Measurements from ENCODE around the gene GRAMD1B.

GRAMD1B gene

DNA sequence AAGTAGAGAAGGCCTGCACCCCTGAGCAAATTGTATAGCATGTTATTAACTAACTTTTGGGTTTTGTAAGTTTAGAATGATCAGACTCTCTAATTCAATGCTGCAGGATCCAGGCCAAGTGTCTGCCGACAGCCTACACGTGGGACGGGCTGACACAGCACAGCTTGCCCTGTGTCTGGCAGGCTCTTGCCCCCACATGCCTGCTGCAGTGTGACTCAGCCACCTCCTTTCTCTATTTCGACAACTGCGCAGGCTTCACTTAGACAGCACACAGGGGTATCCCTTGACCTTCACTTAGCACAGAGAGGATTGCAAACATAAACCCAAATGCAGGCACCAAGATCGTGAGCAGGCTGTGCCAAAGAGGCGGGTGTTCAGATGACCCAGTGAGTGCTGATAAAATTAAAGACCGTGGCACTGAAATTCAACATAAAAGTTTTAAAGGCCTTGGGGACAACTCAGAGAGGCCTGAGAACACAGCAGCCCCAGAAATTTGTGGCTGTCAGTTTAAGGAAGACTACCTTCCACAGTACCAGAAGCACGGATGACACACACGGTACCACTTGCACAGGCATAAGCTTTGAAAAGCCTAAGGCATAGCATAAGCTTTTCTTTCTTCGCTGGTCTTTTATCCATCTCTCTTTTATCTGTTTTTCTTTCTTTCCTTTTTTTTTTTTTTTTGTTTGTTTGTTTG is 186.6 kb downstream of the GRAMD1B start:
- Histone ChIP-seq H3K27me3 (ENCODE audit: control insufficient read depth in 2 of 2, insufficient read depth in 2 of 2, low read length in 2 of 2) (no peaks in the 10 kb centered on the region), H3K27ac (ENCODE audit: low read depth in 2 of 2, low read length in 2 of 2) (no peak overlapping the region), H3K9me3 (ENCODE audit: control insufficient read depth in 2 of 2, low read length in 2 of 2) (no peaks in the 10 kb centered on the region), H3K4me3 (ENCODE audit: low read length in 2 of 2) (no peak overlapping the region), H3K9ac (ENCODE audit: low read depth in 1 of 2, low read length in 2 of 2) (no peak overlapping the region), H3K4me1 (ENCODE audit: control insufficient read depth in 2 of 2, insufficient read depth in 2 of 2, low read length in 2 of 2) (no peaks in the 10 kb centered on the region), H3K36me3 (ENCODE audit: control insufficient read depth in 2 of 2, insufficient read depth in 2 of 2, low read length in 2 of 2) (peaks cover 0 to 5% of the 10 kb centered on the region in 2 donors)

DNA sequence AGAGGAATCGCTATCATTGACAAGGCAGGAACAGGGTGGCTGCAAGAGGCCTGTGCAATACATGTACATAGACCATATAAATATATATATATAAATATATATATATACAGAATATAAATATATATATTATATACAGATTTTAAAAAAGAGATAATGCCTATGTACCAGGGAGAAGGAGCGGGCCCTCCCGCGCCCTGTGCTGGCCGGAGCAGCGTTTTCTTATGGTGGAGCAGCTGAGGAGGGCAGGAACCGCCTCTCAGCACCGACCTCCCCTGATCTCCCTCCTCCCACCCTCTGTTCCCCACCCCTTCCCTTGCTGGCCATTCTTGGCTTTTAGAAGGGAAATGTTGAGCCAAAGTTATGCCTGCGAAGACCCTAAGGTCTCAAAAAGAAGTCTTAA is 192.5 kb downstream of the GRAMD1B start:
- Histone ChIP-seq H3K27me3 (ENCODE audit: control insufficient read depth in 2 of 2, insufficient read depth in 2 of 2, low read length in 2 of 2) (no peaks in the 10 kb centered on the region), H3K4me3 (ENCODE audit: low read length in 2 of 2) (no peak overlapping the region), H3K4me1 (ENCODE audit: control insufficient read depth in 2 of 2, insufficient read depth in 2 of 2, low read length in 2 of 2) (no peaks in the 10 kb centered on the region), H3K36me3 (ENCODE audit: control insufficient read depth in 2 of 2, insufficient read depth in 2 of 2, low read length in 2 of 2) (peaks cover 0 to 2% of the 10 kb centered on the region in 2 donors), H3K9me3 (ENCODE audit: control insufficient read depth in 2 of 2, low read length in 2 of 2) (no peaks in the 10 kb centered on the region), H3K27ac (ENCODE audit: low read depth in 2 of 2, low read length in 2 of 2) (no peak overlapping the region), H3K9ac (ENCODE audit: low read depth in 1 of 2, low read length in 2 of 2) (no peak overlapping the region)

DNA sequence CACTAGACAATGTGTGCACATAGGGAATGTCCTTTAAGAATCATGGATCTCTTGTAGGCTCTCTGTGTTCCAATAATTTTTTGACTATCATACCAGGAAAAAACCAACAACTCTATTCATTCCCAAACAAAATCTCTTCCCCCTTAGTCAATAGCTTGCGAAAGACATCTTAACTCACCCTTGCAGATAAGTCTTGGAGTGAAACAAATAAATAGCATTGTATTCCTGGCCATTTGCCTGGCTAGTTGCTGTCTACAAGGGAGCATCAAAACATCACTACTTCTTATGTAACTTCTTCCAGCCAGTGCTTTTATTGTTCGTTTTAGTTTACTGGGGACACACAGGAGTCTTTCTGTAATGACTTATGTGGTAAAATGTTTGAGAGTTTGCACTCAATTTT is 194.9 kb downstream of the GRAMD1B start:
- H3K4me3 ChIP-seq (ENCODE audit: low read length in 2 of 2) = no peak overlapping the region
- no peaks in the 10 kb centered on the region for H3K27me3 ChIP-seq (ENCODE audit: control insufficient read depth in 2 of 2, insufficient read depth in 2 of 2, low read length in 2 of 2)
- no peaks in the 10 kb centered on the region for H3K4me1 ChIP-seq (ENCODE audit: control insufficient read depth in 2 of 2, insufficient read depth in 2 of 2, low read length in 2 of 2)
- H3K36me3 ChIP-seq (ENCODE audit: control insufficient read depth in 2 of 2, insufficient read depth in 2 of 2, low read length in 2 of 2) = no peaks in the 10 kb centered on the region
- H3K9me3 ChIP-seq (ENCODE audit: control insufficient read depth in 2 of 2, low read length in 2 of 2) = no peaks in the 10 kb centered on the region
- H3K27ac ChIP-seq (ENCODE audit: low read depth in 2 of 2, low read length in 2 of 2) = no peak overlapping the region
- no peak overlapping the region for H3K9ac ChIP-seq (ENCODE audit: low read depth in 1 of 2, low read length in 2 of 2)

DNA sequence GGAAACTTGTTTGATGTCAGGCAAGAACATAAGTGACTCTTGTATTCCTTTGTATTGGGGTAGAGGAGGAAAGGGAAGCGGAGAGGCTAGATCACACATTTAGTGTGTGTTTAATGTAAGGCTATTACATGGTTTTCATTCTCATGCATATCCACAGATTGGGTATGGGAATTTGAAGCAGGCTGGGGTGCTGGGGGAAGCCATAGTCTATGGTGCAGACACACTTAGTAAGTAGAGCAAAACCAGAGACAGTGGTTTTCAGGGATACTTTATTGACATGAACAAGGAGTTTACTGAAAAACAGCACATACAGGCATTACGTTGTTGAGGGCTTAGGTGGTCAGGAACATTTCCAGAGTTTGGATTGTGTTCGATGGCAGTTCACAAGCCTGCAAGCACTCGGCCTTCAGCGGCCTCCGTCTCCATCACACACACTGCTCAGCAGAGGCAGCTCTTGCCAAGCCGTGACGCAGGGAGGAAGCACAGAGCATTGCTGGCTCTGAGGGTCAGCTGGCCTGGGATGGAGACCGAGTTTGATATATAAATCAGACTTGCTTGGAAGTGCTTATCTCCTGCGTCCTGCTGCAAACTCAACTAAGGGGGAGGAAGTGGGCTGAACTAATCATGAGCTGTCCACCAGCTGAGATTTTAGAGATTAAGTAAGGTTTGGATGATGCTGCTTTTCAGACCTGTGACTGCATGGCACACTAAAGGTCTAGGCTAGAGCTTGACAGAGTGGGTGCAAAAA is 199.0 kb downstream of the GRAMD1B start:
- Histone ChIP-seq H3K9me3 (ENCODE audit: control insufficient read depth in 2 of 2, low read length in 2 of 2) (no peaks in the 10 kb centered on the region), H3K27ac (ENCODE audit: low read depth in 2 of 2, low read length in 2 of 2) (no peak overlapping the region), H3K9ac (ENCODE audit: low read depth in 1 of 2, low read length in 2 of 2) (no peak overlapping the region), H3K4me1 (ENCODE audit: control insufficient read depth in 2 of 2, insufficient read depth in 2 of 2, low read length in 2 of 2) (no peaks in the 10 kb centered on the region), H3K36me3 (ENCODE audit: control insufficient read depth in 2 of 2, insufficient read depth in 2 of 2, low read length in 2 of 2) (no peaks in the 10 kb centered on the region), H3K27me3 (ENCODE audit: control insufficient read depth in 2 of 2, insufficient read depth in 2 of 2, low read length in 2 of 2) (no peaks in the 10 kb centered on the region), H3K4me3 (ENCODE audit: low read length in 2 of 2) (no peak overlapping the region)

DNA sequence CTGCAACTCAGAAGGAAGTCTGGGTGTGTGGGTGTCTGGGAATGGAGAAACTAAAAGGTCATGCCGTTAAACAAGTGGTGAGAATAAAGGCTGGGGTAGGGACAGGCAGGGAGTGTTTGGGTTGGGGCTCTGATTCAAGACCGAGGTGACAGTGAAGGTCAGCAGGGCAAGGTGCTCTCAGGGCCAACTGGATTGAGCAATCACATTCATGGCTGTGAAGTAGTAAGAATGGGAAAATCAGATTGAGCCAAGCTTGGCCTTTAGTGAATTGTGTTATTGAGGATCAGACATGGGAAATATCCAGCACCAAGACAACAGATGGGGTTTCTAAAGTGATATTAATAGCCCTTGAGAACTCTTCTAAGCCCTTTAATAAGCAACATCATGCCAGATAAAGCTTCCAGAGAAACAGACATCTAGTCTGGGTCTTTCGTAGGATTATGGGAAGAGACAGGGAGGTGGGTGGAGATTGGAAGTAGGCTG is 200.1 kb downstream of the GRAMD1B start:
- Histone ChIP-seq H3K4me3 (ENCODE audit: low read length in 2 of 2) (no peak overlapping the region), H3K27ac (ENCODE audit: low read depth in 2 of 2, low read length in 2 of 2) (no peak overlapping the region), H3K36me3 (ENCODE audit: control insufficient read depth in 2 of 2, insufficient read depth in 2 of 2, low read length in 2 of 2) (no peaks in the 10 kb centered on the region), H3K27me3 (ENCODE audit: control insufficient read depth in 2 of 2, insufficient read depth in 2 of 2, low read length in 2 of 2) (no peaks in the 10 kb centered on the region), H3K9ac (ENCODE audit: low read depth in 1 of 2, low read length in 2 of 2) (no peak overlapping the region), H3K9me3 (ENCODE audit: control insufficient read depth in 2 of 2, low read length in 2 of 2) (no peaks in the 10 kb centered on the region), H3K4me1 (ENCODE audit: control insufficient read depth in 2 of 2, insufficient read depth in 2 of 2, low read length in 2 of 2) (no peaks in the 10 kb centered on the region)

DNA sequence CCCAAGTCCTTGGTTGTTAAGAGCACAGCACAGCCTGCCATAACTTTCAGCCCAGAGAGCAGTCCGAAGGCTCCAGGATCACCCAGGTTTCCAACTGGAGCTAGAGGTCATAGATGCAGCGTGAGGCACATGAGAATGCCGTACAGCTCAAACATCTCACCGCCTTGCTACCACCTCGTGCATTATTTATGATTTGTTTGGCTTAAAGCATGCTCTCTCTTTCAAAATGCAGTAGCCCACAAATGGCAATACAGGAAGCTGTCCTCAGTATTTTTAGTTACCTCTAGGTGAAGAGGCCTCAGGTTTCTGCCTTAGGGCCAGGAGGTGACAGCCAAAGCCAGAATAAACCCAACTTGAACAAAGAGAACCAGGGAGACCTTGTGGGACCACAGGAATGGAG is 210.0 kb downstream of the GRAMD1B start:
- H3K9ac ChIP-seq (ENCODE audit: low read depth in 1 of 2, low read length in 2 of 2) = no peak overlapping the region
- H3K27me3 ChIP-seq (ENCODE audit: control insufficient read depth in 2 of 2, insufficient read depth in 2 of 2, low read length in 2 of 2) = no peaks in the 10 kb centered on the region
- H3K27ac ChIP-seq (ENCODE audit: low read depth in 2 of 2, low read length in 2 of 2) = no peak overlapping the region
- H3K36me3 ChIP-seq (ENCODE audit: control insufficient read depth in 2 of 2, insufficient read depth in 2 of 2, low read length in 2 of 2) = no peaks in the 10 kb centered on the region
- H3K4me1 ChIP-seq (ENCODE audit: control insufficient read depth in 2 of 2, insufficient read depth in 2 of 2, low read length in 2 of 2) = no peaks in the 10 kb centered on the region
- no peak overlapping the region for H3K4me3 ChIP-seq (ENCODE audit: low read length in 2 of 2)
- no peaks in the 10 kb centered on the region for H3K9me3 ChIP-seq (ENCODE audit: control insufficient read depth in 2 of 2, low read length in 2 of 2)

DNA sequence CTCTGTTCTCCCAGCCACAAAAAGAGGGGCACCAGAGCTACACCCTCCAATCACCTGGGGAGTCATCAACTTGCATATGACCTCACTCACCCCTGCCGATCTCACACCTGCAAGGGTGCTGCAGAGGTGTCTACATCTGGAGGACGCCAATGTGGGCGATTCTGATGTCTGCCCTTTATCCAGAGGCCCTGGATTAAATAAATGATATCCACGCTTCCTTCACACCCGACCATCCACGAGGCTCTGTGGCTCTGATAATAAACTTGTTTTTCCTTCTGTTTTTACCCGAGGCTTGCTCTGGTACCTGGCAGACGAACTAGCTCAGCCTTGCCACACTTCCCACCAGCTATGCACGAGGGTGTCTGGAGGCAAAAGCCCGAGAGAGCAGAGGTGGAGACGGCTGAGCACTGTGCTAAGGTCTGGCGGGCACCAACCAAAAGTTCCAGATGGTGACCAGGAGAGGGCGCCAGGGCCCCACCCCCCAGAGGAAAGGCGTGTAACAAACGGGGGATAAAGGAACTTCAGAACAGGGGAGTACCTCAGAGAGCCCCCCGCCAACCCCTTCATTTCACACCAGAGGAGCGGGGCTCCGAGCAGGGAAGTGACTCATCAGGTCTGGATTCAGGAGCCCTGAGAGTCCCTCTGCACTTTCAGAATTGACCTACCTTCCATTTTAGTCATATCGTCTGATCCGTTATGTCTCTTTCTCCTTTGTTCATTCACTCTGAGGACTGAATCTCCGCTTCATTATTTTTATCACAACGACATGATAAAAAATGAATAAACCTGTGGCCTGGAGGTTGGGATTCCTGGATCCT is 210.8 kb downstream of the GRAMD1B start:
- Histone ChIP-seq H3K4me3 (ENCODE audit: low read length in 2 of 2) (no peak overlapping the region), H3K27me3 (ENCODE audit: control insufficient read depth in 2 of 2, insufficient read depth in 2 of 2, low read length in 2 of 2) (peaks cover 0 to 3% of the 10 kb centered on the region in 2 donors), H3K36me3 (ENCODE audit: control insufficient read depth in 2 of 2, insufficient read depth in 2 of 2, low read length in 2 of 2) (no peaks in the 10 kb centered on the region), H3K27ac (ENCODE audit: low read depth in 2 of 2, low read length in 2 of 2) (no peak overlapping the region), H3K4me1 (ENCODE audit: control insufficient read depth in 2 of 2, insufficient read depth in 2 of 2, low read length in 2 of 2) (no peaks in the 10 kb centered on the region), H3K9me3 (ENCODE audit: control insufficient read depth in 2 of 2, low read length in 2 of 2) (no peaks in the 10 kb centered on the region), H3K9ac (ENCODE audit: low read depth in 1 of 2, low read length in 2 of 2) (no peak overlapping the region)

DNA sequence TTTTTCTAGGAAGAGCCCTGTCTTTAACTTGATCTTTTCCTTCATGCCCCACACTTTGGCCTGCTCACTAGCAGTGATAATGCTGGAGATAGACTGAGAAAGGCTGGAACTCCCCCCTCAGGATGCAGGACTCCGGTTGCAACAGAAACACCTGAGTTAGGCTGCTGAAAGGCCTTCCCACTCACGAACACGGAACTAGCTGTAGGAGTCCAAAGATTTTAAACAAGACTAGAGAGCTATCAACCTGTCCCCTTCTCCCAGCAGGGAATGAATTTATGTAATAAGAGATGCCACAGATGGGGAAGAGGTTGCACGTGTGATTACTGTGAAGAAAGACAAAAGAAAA is 211.4 kb downstream of the GRAMD1B start:
- H3K4me3 ChIP-seq (ENCODE audit: low read length in 2 of 2) = no peak overlapping the region
- no peak overlapping the region for H3K27ac ChIP-seq (ENCODE audit: low read depth in 2 of 2, low read length in 2 of 2)
- H3K9me3 ChIP-seq (ENCODE audit: control insufficient read depth in 2 of 2, low read length in 2 of 2) = no peaks in the 10 kb centered on the region
- H3K27me3 ChIP-seq (ENCODE audit: control insufficient read depth in 2 of 2, insufficient read depth in 2 of 2, low read length in 2 of 2) = peaks cover 0 to 4% of the 10 kb centered on the region in 2 donors
- H3K36me3 ChIP-seq (ENCODE audit: control insufficient read depth in 2 of 2, insufficient read depth in 2 of 2, low read length in 2 of 2) = no peaks in the 10 kb centered on the region
- H3K4me1 ChIP-seq (ENCODE audit: control insufficient read depth in 2 of 2, insufficient read depth in 2 of 2, low read length in 2 of 2) = no peaks in the 10 kb centered on the region
- H3K9ac ChIP-seq (ENCODE audit: low read depth in 1 of 2, low read length in 2 of 2) = no peak overlapping the region

DNA sequence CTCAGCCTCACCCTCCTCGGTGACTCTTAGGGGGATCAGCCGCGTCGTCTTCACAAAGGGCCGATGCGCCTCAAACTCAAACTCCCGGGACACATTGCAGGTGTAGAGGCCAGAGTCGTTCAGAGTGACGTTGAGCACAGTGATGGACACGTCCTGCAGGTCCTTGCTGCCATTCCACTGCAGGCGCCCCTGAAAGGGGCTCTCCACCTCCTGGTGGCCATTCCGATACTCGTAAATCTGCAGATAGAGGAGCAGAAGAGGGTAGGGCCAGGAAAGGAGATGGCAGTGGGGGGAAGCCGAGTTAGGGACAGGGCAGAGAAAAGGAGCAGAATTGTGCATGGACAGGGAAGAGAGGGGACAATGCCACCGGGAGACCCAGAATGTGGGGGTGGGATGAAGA is 212.4 kb downstream of the GRAMD1B start:
- no peak overlapping the region for H3K9ac ChIP-seq (ENCODE audit: low read depth in 1 of 2, low read length in 2 of 2)
- peaks cover 0 to 4% of the 10 kb centered on the region in 2 donors for H3K27me3 ChIP-seq (ENCODE audit: control insufficient read depth in 2 of 2, insufficient read depth in 2 of 2, low read length in 2 of 2)
- no peaks in the 10 kb centered on the region for H3K9me3 ChIP-seq (ENCODE audit: control insufficient read depth in 2 of 2, low read length in 2 of 2)
- no peaks in the 10 kb centered on the region for H3K4me1 ChIP-seq (ENCODE audit: control insufficient read depth in 2 of 2, insufficient read depth in 2 of 2, low read length in 2 of 2)
- H3K36me3 ChIP-seq (ENCODE audit: control insufficient read depth in 2 of 2, insufficient read depth in 2 of 2, low read length in 2 of 2) = no peaks in the 10 kb centered on the region
- H3K27ac ChIP-seq (ENCODE audit: low read depth in 2 of 2, low read length in 2 of 2) = no peak overlapping the region
- no peak overlapping the region for H3K4me3 ChIP-seq (ENCODE audit: low read length in 2 of 2)
